DND-41 (cell line): ENCODE data around the gene EIF6.

Experiments used
- CTCF ChIP-seq: IDR thresholded peaks from 2 replicates; pipeline ENCODE4 v1.5.1; 2012; ENCODE audit warnings: borderline replicate concordance, low read length, moderate library complexity, mild to moderate bottlenecking; ENCODE audit not compliant: poor library complexity, severe bottlenecking; ENCODE audit errors: extremely low read depth
- EZH2 ChIP-seq: IDR thresholded peaks from 3 replicates; pipeline ENCODE4 v1.6.1; 2012; ENCODE audit warnings: borderline replicate concordance, low read depth, mild to moderate bottlenecking, moderate library complexity, low read length, inconsistent platforms; ENCODE audit not compliant: severe bottlenecking

GRCh38 chr20:35302421-35303335 lies 18.1 kb upstream of the EIF6 start:
- TF ChIP-seq CTCF (no peak), EZH2 (no peak)
